CD4-positive, alpha-beta T cell treated with Interferon gamma for 1 hour (primary cell): ENCODE data around the gene GADD45G.

Experiments used
- DNase-seq: peaks from one replicate; pipeline ENCODE4 v3.0.0-alpha.2; 2020

The GADD45G gene

DNA sequence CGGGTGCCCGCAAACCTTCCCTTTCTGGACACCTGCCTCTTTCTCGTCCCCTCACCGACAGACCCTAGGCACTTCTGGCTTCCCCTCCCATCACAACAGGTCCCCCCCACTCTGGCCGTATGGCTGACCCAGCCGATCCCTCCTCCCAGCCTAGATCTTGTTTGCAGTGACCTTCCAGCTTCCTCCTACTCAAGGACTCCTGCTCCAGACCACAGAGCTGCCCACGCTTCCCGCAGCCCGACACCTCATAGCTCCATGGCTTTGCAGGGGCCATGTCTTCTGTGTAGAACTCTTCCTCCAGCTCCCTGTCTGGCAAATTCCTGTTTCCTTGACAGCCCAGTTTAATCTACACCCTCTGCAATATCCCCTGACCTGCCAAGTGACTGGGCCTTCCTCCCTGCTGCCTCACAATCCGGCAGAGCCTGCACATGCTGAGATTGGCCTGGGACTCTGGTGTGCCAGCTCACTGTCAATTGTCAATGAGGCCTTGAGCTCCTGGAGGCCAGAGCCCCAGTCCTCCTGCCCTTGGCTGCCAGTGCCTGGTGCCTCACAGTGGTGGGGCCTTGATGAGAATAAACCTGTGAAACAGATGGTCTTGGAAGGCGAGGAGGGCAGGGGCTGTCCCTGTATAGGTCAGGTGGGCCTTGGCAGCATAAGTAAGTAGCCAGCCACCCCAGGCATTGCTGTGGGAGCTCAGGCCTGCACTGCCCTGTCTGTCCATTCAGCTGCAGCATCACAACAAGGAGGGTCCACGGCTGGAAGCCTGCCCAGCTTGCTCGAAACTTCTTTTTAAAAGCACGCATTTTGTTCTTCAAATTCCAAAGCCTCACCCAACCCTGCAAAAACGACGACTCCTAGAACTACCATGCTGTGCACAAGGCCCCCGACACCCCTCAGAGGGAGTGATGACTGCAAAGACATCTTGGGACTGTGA, 50.5 kb downstream of the GADD45G start:
- DNase-seq, result no peak
